HepG2 (cell line): ENCODE results near the gene LIF. TPM values are rescaled to one million over a fixed set of nuclear protein-coding genes. Genes with fewer than 3 reads are reported as not detected.

Source experiments
- ATAC-seq: fragments of 200-7000 bp; cut with Tn5 transposase; 3 replicates; pipeline ENCODE4 v1.9.1; 2020; ENCODE audit warnings: mild to moderate bottlenecking, moderate library complexity
- BruUV-seq: library from RNA; stranded (reverse); fragments of 400-500 nt; replicated peaks from 2 replicates; lab custom pipeline; 2021; lab: Mats Ljungman, UMichigan
- CTCF ChIA-PET: fragments of 300-600 bp; formaldehyde crosslinking; extraction: SDS; loops from one replicate; lab custom pipeline; 2021; ENCODE audit warnings: low total read pairs, inconsistent platforms, low intra/inter-chr PET ratio; lab: Yijun Ruan, JAX
- POLR2A ChIA-PET: fragments of 350-600 bp; sonication (Branson Sonifier 250); formaldehyde crosslinking; loops from one replicate; lab custom pipeline; 2020; ENCODE audit warnings: antibody characterized with exemption, inconsistent platforms; lab: Yijun Ruan, JAX
- DNase-seq: peaks from one replicate; pipeline ENCODE4 v3.0.0-alpha.2; 2015; ENCODE audit warnings: low spot score
- FAIRE-seq: peaks from 3 replicates; lab custom pipeline; 2011; peaks lifted over from hg19 to GRCh38; lab: Jason Lieb, UNC
- H2AFZ ChIP-seq: one replicate; pipeline ENCODE4 v1.6.1; 2011; ENCODE audit warnings: low read length, inconsistent platforms
- H3K27ac ChIP-seq: fragments of 300-600 bp; 3 replicates; pipeline ENCODE4 v1.8.0; 2011; ENCODE audit warnings: mixed run types, mild to moderate bottlenecking, mixed read lengths, low read length, inconsistent platforms; ENCODE audit not compliant: insufficient read depth; ENCODE audit errors: extremely low read length
- H3K27me3 ChIP-seq, 2 experiments: fragments of 200-600 bp in 1 of 2; 2 replicates in 1 of 2; 3 replicates in 1 of 2; pipeline versions ENCODE4 v1.6.0 to v1.8.0; 2011; ENCODE audit warnings: low read length in 2 of 2, mild to moderate bottlenecking in 2 of 2, moderate library complexity in 2 of 2, inconsistent platforms in 1 of 2; ENCODE audit not compliant: insufficient read depth in 2 of 2, control insufficient read depth in 1 of 2
- H3K36me3 ChIP-seq, 2 experiments: fragments of 200-600 bp in 1 of 2; replicated peaks in 1 of 2; 2 replicates in 1 of 2; 3 replicates in 1 of 2; pipeline versions ENCODE4 v1.5.1 to v1.8.0; 2011; ENCODE audit warnings: low read length in 2 of 2, inconsistent platforms in 1 of 2; ENCODE audit not compliant: insufficient read depth in 2 of 2, control insufficient read depth in 1 of 2
- H3K4me1 ChIP-seq: 2 replicates; pipeline ENCODE4 v1.5.1; 2012; ENCODE audit warnings: low read length, inconsistent platforms; ENCODE audit not compliant: insufficient read depth
- H3K4me2 ChIP-seq: 2 replicates; pipeline ENCODE4 v1.6.0; 2011; ENCODE audit warnings: low read depth, low read length, inconsistent platforms
- H3K4me3 ChIP-seq, 3 experiments: fragments of 200-600 bp in 1 of 3; sonication (generic), shearing (Covaris generic) in 1 of 3; replicated peaks in 1 of 3; 2 replicates each; pipeline ENCODE4 v1.5.1; 2011 to 2016; ENCODE audit warnings: low read length in 3 of 3, inconsistent platforms in 2 of 3, low read depth in 2 of 3, mild to moderate bottlenecking in 2 of 3, control low read depth in 1 of 3, mixed read lengths in 1 of 3; ENCODE audit not compliant: insufficient read depth in 1 of 3
- H3K79me2 ChIP-seq: one replicate; pipeline ENCODE4 v1.6.1; 2011; ENCODE audit warnings: low read length, inconsistent platforms; ENCODE audit not compliant: insufficient read depth
- H3K9ac ChIP-seq: 2 replicates; pipeline ENCODE4 v1.6.0; 2011; ENCODE audit warnings: mild to moderate bottlenecking, low read depth, low read length, inconsistent platforms; ENCODE audit not compliant: insufficient read depth
- H3K9me3 ChIP-seq: 2 replicates; pipeline ENCODE4 v1.5.1; 2012; ENCODE audit warnings: mild to moderate bottlenecking, low read length
- H4K20me1 ChIP-seq: 2 replicates; pipeline ENCODE4 v1.6.0; 2011; ENCODE audit warnings: inconsistent platforms, mild to moderate bottlenecking, low read length, moderate library complexity; ENCODE audit not compliant: insufficient read depth
- AGO2 ChIP-seq: fragments of 200-400 bp; formaldehyde crosslinking; optimal IDR thresholded peaks from 2 replicates; pipeline ENCODE3; 2017; ENCODE audit warnings: mild to moderate bottlenecking, low read depth, low read length, moderate library complexity
- BHLHE40 ChIP-seq: IDR thresholded peaks from 2 replicates; pipeline ENCODE4 v1.6.1; 2011; ENCODE audit warnings: low read length, improper control_type of control experiment
- HNRNPH1 ChIP-seq: fragments of 200-400 bp; formaldehyde crosslinking; optimal IDR thresholded peaks from 2 replicates; pipeline ENCODE3; 2017; ENCODE audit warnings: mild to moderate bottlenecking, low read depth, low read length
- NFRKB ChIP-seq: fragments of 450-650 bp; IDR thresholded peaks from 2 replicates; pipeline ENCODE4 v1.6.1; 2017
- TGIF2 ChIP-seq: IDR thresholded peaks from 2 replicates; pipeline ENCODE4 v1.6.1; 2016; ENCODE audit warnings: control low read depth, missing compliant biosample characterization
- ZNF878 ChIP-seq: sonication (generic); formaldehyde crosslinking; IDR thresholded peaks from 2 replicates; pipeline ENCODE4 v1.8.1; 2023; ENCODE audit warnings: mild to moderate bottlenecking, missing genetic modification reagents, moderate library complexity
- WGBS: methylation state at CpG from one replicate; pipeline ENCODE4 v1.1.6; 2017; ENCODE audit warnings: low lambda C conversion rate; 5-methylcytosine and 5-hydroxymethylcytosine counted together
- in situ Hi-C: cut with HindIII; loops from 2 replicates; pipeline ENCODE4 v1.10.0; 2017; ENCODE audit warnings: low pct_unique_long_range_greater_than_20kb; ENCODE audit not compliant: extremely low pct_ligation_motif_present
- intact Hi-C: fragments of 100-400 bp; cut with micrococcal nuclease; formaldehyde crosslinking; loops from one replicate; pipeline ENCODE4 v1.10.0; 2022; ENCODE audit not compliant: unreplicated experiment
- polyA plus RNA-seq, 8 experiments: library from polyadenylated mRNA; depleted of rRNA in 3 of 8; stranded (reverse) in 7 of 8; unstranded in 1 of 8; fragments of >200 nt; fragmentation: Illumina TruSeq in 4 of 8; extraction: Trizol in 4 of 8; gene quantifications; 2 replicates each; pipeline versions ENCODE4 v1.2.1 to v1.2.3, GENCODE V29; 2011 to 2016; ENCODE audit warnings: low read depth in 4 of 8, missing spikeins in 1 of 8, mixed read lengths in 1 of 8; ENCODE audit not compliant: insufficient read depth in 1 of 8
- total RNA-seq, 5 experiments: library from RNA; depleted of rRNA; stranded (reverse); fragments of >200 nt; fragmentation: Illumina TruSeq; extraction: Trizol; gene quantifications; 2 replicates each; pipeline ENCODE4 v1.2.3, GENCODE V29; 2016; ENCODE audit warnings: low read depth in 1 of 5
- TF ChIP-seq, protein P1 (sequence below): IDR thresholded peaks from 2 replicates; pipeline ENCODE4 v1.6.1; 2012; ENCODE audit warnings: low read length, improper control_type of control experiment

Gene LIF
- total and polyA plus RNA-seq, 2 of the 13 experiments (the other 11 are each of a cell fraction or from before 2014, with no cell fraction given) = 3.6 to 8.5 TPM

DNA sequence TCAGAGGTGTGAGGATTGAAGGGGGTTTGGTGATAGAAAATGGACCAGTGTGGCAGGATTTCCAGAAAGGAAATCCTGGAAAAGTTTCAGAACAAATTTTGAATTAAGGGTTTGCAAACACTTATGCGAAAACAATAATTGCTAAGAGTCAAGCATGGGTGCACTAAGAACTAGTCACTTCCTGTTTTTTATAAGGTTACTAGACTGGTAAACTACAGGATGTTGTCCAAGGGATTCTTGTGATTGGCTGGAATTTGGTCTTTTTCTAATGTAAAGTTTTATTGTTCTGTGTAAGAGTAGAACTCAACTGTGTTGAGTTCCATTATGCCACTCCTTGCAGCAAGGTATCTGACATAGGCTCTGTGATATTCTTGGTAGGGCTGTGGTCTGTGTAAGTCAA is 54.1 kb downstream of the LIF start:
- Histone ChIP-seq H4K20me1 (no peaks in the 10 kb centered on the region), H2AFZ (no peak overlapping the region), H3K27ac (no peak overlapping the region), H3K79me2 (no peaks in the 10 kb centered on the region), H3K9me3 (no peaks in the 10 kb centered on the region), H3K9ac (no peak overlapping the region), H3K27me3 (no peaks in the 10 kb centered on the region), H3K36me3 (no peaks in the 10 kb centered on the region), H3K4me1 (peaks cover 100% of the 10 kb centered on the region), H3K4me3 (no peak overlapping the region), H3K4me2 (no peak overlapping the region)
- CTCF ChIA-PET = no interaction called here
- BruUV-seq = no TSS peak
- no peak for TF ChIP-seq TGIF2
- no peak for TF ChIP-seq NFRKB
- no peak for TF ChIP-seq HNRNPH1
- TF ChIP-seq BHLHE40 = no peak
- TF ChIP-seq ZNF878 (CRISPR knock-in tag) = no peak
- TF ChIP-seq AGO2 = no peak
- TF ChIP-seq, protein P1, sequence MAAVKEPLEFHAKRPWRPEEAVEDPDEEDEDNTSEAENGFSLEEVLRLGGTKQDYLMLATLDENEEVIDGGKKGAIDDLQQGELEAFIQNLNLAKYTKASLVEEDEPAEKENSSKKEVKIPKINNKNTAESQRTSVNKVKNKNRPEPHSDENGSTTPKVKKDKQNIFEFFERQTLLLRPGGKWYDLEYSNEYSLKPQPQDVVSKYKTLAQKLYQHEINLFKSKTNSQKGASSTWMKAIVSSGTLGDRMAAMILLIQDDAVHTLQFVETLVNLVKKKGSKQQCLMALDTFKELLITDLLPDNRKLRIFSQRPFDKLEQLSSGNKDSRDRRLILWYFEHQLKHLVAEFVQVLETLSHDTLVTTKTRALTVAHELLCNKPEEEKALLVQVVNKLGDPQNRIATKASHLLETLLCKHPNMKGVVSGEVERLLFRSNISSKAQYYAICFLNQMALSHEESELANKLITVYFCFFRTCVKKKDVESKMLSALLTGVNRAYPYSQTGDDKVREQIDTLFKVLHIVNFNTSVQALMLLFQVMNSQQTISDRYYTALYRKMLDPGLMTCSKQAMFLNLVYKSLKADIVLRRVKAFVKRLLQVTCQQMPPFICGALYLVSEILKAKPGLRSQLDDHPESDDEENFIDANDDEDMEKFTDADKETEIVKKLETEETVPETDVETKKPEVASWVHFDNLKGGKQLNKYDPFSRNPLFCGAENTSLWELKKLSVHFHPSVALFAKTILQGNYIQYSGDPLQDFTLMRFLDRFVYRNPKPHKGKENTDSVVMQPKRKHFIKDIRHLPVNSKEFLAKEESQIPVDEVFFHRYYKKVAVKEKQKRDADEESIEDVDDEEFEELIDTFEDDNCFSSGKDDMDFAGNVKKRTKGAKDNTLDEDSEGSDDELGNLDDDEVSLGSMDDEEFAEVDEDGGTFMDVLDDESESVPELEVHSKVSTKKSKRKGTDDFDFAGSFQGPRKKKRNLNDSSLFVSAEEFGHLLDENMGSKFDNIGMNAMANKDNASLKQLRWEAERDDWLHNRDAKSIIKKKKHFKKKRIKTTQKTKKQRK = no peak
- in situ Hi-C loops = no loop called here
- intact Hi-C loops = no loop called here
- DNase-seq (no peak), ATAC-seq (no peak), FAIRE-seq (no peak)
- POLR2A ChIA-PET = no interaction called here
- 100% methylated on average over 1 of the region's 1 CpG for WGBS
